ENCODE results near the gene ADGRG6.
"Not testable (repeated sequence)": the region's sequence is repeated elsewhere in the genome, so short reads cannot be mapped to it uniquely, and the experiment has no call there.

The ADGRG6 gene

DNA sequence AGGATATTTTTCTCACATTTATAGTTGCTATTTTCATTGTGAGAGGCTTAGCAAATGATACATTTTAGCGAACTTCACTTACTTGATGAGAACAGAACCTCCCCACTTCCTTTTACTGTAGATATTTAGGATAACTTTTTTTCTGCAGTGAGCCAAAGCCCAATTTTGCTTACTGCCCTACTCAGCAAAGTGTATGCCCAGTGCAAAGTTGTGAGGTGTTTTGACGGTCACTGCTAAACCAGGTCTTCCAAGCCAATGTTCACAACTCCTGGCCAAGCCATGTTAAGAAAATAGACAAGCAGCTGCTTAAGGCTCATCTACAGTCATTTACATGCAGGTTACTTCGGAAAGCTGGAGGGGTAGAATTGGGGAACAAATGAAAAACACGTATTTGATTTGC, 144.8 kb downstream of the ADGRG6 start:
- no peak overlapping the region for H3K4me3 ChIP-seq (ENCODE audit: low read length)
- DNase-seq (ENCODE audit: low read depth): no peak
- TF ChIP-seq, protein P1, sequence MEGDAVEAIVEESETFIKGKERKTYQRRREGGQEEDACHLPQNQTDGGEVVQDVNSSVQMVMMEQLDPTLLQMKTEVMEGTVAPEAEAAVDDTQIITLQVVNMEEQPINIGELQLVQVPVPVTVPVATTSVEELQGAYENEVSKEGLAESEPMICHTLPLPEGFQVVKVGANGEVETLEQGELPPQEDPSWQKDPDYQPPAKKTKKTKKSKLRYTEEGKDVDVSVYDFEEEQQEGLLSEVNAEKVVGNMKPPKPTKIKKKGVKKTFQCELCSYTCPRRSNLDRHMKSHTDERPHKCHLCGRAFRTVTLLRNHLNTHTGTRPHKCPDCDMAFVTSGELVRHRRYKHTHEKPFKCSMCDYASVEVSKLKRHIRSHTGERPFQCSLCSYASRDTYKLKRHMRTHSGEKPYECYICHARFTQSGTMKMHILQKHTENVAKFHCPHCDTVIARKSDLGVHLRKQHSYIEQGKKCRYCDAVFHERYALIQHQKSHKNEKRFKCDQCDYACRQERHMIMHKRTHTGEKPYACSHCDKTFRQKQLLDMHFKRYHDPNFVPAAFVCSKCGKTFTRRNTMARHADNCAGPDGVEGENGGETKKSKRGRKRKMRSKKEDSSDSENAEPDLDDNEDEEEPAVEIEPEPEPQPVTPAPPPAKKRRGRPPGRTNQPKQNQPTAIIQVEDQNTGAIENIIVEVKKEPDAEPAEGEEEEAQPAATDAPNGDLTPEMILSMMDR (conservative IDR thresholded peaks at IDR 0.05; ENCODE audit: low read depth, low read length): no peak

DNA sequence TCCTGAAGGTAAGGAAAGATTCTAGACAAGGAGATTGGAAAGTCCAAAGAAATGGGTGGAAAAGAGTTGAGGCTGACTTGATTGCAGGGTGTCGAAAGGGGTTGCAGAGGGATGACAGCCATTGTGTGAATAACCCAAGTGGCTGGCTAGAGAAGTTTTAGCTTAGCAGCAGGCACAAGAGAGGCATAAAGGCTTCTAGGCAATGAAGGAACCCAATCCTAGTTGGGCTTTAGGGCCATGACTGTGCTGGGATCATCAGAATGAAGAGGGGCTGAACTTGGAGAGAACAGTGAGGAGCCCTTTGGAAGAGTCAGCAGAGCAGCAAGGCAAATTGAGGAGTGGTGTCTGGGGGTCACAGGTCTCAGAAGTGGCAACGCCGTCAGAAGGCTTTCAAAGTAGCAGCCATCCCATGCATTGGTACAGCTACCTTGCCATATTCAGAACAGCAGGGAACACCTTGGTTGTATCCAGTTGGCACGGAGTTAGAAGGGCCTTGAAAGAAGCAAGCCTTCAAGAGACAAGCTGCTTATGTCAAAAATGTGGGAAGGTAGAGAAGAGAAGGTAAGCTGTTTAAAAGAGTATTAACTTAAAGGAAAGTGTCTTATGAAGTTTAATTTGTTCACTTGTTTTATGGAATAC, 146.4 kb downstream of the ADGRG6 start:
- no peak for DNase-seq (ENCODE audit: low read depth)

DNA sequence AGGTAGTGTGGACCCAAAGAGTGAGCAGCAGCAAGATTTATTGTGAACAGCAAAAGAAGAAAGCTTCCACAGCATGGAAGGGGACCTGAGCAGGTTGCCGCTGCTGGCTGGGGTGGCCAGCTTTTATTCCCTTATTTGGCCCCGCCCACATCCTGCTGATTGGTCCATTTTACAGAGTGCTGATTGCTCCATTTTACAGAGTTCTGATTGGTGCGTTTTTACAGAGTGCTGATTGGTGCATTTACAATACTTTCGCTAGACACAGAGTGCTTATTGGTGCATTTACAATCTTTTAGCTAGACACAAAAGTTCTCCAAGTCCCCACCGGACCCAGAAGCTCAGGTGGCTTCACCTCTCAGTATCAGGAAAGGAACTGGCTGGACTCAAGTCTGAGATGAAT, 149.0 kb downstream of the ADGRG6 start:
- DNase-seq (ENCODE audit: low read depth); H3K4me3 ChIP-seq (ENCODE audit: low read length): not testable (repeated sequence)

More for the DNA sequence above, 146.4 kb downstream of the ADGRG6 start:
- H3K4me3 ChIP-seq (ENCODE audit: low read length): no peak overlapping the region
- TF ChIP-seq, protein P1 (conservative IDR thresholded peaks at IDR 0.05; ENCODE audit: low read depth, low read length): no peak

DNA sequence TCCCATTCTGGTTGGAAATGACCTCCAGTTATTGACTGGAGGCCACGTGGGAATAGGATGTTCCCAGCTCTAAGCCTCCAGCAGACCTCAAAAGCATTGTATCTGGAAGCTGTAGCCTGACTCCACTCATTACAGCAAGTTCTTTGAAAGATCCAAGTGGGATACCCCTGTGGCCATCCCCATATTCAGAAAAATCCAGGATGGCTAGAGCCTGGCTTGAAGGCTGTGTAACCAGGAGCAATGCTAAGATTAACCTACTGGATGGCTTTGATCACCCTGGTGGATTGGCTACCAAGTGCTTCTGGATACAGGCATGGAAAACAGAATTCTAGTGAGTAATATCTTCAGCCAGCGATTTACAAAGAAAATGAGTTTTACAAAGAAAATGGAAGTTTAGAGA, 151.2 kb downstream of the ADGRG6 start:
- no peak overlapping the region for H3K4me3 ChIP-seq (ENCODE audit: low read length)
- TF ChIP-seq, protein P1 (conservative IDR thresholded peaks at IDR 0.05; ENCODE audit: low read depth, low read length): no peak
- DNase-seq (ENCODE audit: low read depth): no peak

DNA sequence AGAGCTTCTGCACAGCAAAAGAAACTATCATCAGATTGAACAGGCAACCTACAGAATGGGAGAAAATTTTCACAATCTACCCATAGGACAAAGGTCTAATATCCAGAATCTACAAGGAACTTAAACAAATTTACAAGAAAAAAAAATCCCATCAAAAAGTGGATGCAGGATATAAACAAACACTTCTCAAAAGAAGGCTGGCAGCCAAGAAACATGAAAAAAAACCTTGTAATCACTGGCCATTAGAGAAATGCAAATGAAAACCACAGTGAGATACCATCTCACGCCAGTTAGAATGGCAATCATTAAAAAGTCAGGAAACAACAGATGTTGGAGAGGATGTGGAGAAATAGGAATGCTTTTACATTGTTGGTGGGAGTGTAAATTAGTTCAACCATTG, 152.4 kb downstream of the ADGRG6 start:
- not testable (repeated sequence) for H3K4me3 ChIP-seq (ENCODE audit: low read length); DNase-seq (ENCODE audit: low read depth)

DNA sequence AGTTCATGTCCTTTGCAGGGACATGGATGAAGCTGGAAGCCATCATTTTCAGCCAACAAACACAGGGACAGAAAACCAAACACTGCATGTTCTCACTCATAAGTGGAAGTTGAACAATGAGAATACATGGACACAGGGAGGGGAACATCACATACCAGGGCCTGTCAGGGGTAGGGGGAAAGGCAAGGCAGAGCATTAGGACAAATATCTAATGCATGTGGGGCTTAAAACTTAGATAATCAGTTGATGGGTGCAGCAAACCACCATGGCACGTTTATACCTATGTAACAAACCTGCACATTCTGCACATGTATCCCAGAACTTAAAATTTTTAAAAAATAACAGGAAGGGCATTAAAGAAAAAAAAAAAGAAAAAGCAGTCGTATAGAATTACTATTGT, 153.0 kb downstream of the ADGRG6 start:
- not testable (repeated sequence) for DNase-seq (ENCODE audit: low read depth); H3K4me3 ChIP-seq (ENCODE audit: low read length)

DNA sequence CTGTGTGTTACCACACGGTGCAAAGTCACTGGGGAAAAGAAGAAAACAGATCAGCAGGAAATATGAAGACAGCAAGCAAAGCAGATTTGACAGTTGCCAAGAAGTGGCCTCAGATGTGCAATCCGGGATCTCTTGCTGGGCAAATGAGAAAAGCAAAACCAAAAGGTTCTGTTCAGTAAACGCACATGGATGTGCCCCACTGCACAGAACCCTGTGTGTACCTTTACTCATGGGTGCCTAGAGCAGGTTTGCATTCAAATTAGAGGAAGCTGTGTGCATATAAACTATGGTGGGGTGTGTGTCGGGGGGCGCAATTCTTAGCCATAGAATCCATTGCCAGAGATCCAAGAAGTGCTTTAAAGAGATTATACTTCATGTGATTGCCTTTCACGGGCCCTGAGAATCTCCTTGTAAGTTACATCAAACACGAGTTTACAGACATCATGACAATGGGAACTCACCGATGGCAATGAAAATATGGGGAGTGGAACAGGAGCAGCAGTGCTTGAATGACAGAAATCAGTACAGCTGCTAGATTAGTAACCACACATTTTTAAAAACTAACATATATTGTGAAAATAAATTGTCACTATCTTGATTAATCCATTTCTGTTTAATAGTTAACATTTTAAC, 154.3 kb downstream of the ADGRG6 start:
- DNase-seq (ENCODE audit: low read depth): no peak
- TF ChIP-seq, protein P1 (conservative IDR thresholded peaks at IDR 0.05; ENCODE audit: low read depth, low read length): no peak
- H3K4me3 ChIP-seq (ENCODE audit: low read length): no peak overlapping the region

DNA sequence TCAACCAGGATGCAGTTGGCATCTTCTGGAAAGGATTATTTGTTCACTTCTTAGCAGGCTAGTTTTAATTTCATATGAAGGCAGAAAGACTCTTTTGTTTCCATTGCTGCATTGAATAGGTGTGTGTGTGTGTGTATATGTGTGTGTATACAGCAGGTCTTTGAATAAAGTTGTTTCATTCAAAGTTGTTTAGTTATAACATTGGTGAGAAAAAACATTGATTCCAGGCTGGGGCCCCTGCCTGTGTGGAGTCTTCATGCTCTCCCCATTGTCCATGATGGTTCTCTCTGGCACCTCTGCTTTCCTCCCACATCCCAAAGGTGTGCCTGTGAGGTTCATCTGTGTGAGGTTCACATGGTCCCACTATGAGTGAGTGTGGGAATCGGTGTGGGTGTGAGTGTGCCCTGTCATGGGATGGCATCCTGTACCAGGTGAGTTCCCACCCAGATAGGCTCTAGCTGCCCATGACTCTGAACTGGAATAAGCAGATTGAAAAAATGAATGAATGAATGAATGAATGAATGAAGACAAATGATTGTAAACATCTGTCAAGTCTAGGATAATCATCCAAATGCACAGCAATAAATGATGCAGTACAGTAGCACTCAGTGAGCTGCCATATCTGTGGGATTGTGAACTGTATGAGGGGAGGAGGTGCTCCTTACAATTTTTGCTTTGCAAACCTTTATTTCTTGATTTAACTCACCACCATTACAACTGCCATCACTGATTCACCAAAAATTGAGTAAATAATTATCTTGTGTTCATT, 156.0 kb downstream of the ADGRG6 start:
- TF ChIP-seq, protein P1 (conservative IDR thresholded peaks at IDR 0.05; ENCODE audit: low read depth, low read length): no peak
- no peak overlapping the region for H3K4me3 ChIP-seq (ENCODE audit: low read length)
- no peak for DNase-seq (ENCODE audit: low read depth)
